ENCODE measurements around the gene FKBP3. TPM values are rescaled to one million over a fixed set of nuclear protein-coding genes. Genes with fewer than 3 reads are reported as not detected.
"Not testable (repeated sequence)": the region's sequence is repeated elsewhere in the genome, so short reads cannot be mapped to it uniquely, and the experiment has no call there.

FKBP3 gene
- total RNA-seq, 1 experiment from 2014 or later = 53.5 TPM

DNA sequence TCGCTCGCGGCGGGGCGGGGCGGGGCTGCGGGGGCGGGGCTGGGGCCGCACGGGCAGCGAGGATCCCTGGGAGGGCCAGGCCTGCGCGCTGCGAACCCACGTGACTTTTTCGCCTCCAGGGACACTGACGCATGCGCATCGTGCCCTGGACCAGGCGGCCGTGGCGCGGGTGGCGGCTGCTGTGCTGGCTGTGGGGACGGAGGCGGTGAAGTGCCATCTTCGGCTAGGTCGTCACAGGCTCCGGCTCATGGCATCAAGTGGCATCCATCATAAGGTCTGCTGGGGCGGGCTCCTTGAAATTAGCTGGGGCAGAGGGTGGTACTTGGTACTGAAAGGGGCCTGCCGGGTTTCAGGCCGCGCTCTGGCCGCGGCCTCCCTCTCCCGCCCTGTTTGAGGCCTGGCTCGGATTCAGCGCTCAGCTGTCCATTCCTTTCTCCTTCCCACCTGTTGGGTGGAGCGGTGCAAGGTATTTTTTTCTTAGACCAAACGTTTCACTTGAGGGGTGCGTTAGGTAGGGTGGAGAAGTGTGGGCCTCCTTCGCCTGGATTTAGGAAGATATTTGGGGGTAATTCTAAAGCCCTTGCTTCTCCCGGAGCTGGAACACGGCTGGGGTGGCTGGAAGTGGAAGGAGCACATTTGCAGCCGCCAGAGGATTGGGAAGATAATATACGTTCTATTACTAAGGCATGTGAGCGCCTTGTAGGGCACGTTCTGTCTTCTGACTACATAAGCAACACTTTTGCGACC lies 50.1 kb downstream of the FKBP3 start, which contains the start of gene PRPF39:
Gene PRPF39, plus strand, starts transcription at position 141 of the 747 bp plus-strand sequence. CDS start 11,124 bp downstream, outside the sequence.
- peaks cover 34% of the 10 kb centered on the region for H4K20me1 ChIP-seq (ENCODE audit: insufficient read depth)
- peak within 1 kb of the TSS; percentile 99 for H2AFZ ChIP-seq
- TF ChIP-seq, protein P1, sequence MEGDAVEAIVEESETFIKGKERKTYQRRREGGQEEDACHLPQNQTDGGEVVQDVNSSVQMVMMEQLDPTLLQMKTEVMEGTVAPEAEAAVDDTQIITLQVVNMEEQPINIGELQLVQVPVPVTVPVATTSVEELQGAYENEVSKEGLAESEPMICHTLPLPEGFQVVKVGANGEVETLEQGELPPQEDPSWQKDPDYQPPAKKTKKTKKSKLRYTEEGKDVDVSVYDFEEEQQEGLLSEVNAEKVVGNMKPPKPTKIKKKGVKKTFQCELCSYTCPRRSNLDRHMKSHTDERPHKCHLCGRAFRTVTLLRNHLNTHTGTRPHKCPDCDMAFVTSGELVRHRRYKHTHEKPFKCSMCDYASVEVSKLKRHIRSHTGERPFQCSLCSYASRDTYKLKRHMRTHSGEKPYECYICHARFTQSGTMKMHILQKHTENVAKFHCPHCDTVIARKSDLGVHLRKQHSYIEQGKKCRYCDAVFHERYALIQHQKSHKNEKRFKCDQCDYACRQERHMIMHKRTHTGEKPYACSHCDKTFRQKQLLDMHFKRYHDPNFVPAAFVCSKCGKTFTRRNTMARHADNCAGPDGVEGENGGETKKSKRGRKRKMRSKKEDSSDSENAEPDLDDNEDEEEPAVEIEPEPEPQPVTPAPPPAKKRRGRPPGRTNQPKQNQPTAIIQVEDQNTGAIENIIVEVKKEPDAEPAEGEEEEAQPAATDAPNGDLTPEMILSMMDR (conservative IDR thresholded peaks at IDR 0.05) = no peak
- TF ChIP-seq EZH2 (IDR thresholded peaks at IDR 0.05; ENCODE audit: low read depth) = no peak
- peak within 1 kb of the TSS; percentile 94 for H3K4me2 ChIP-seq
- ChIA-PET POLR2A (ENCODE audit: unreplicated experiment) (interaction anchor here (0.6 to 0.7 kb wide), 4 partner anchors 24 to 123 kb away, joined by 3 read pairs; no protein-coding TSS in a partner anchor), CTCF (no interaction called here)
- no peaks in the 10 kb centered on the region for H3K9me2 ChIP-seq (ENCODE audit: insufficient read depth)
- H3F3A ChIP-seq (ENCODE audit: insufficient read depth, low read depth) = 0 out of 2 replicates have a peak, but pooled peaks cover 5% of the 10 kb centered on the region
- H3K4me3 ChIP-seq = peak within 1 kb of the TSS; percentile 80
- intact Hi-C loops (cut with micrococcal nuclease; ENCODE audit: unreplicated experiment) = loop anchor here (1.0 kb wide), 1 partner anchor 123 kb away; the partner anchor contains the start of gene KLHL28
- BruUV-seq (replicated peaks) = TSS peak; percentile 67
- no peaks in the 10 kb centered on the region for H3K36me3 ChIP-seq (ENCODE audit: low read depth)
- peaks cover 52% of the 10 kb centered on the region for H3K79me2 ChIP-seq (ENCODE audit: low read depth)
- peak; percentile 81 to 96 for DNase-seq
- peaks cover 30% of the 10 kb centered on the region for H3K4me1 ChIP-seq (replicated peaks; ENCODE audit: insufficient read depth)
- peak within 1 kb of the TSS; percentile 60 for H3K27ac ChIP-seq
- no peaks in the 10 kb centered on the region for H3K9me3 ChIP-seq (ENCODE audit: insufficient read depth, low read depth)
- H3K27me3 ChIP-seq (ENCODE audit: insufficient read depth, low read depth) = no peaks in the 10 kb centered on the region

DNA sequence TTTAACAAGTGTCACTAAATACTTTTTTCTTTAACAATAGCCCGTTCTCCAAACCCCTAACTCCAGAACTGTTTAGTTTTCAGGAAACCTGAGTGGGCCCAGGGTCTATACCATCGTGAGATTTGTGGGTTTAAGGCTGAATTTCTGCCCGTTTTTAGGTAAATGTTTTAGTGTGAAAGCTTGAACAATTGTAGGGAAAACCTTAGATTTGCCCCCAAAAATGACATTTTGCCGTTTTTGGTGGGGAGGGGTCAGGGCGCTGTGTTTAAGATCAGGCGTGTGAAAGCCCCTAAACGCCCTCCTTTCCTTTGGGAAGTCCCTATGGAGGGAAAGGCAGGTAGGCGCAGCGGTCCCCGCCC lies 50.7 kb downstream of the FKBP3 start:
- H3K27ac ChIP-seq = no peak overlapping the region
- peaks cover 46% of the 10 kb centered on the region for H3K79me2 ChIP-seq (ENCODE audit: low read depth)
- H3F3A ChIP-seq (ENCODE audit: insufficient read depth, low read depth) = peaks cover 5% of the 10 kb centered on the region; the same call in 1 of the 2 replicates
- ChIA-PET POLR2A (ENCODE audit: unreplicated experiment) (interaction anchor here (0.6 kb wide), 1 partner anchor 122 kb away, joined by 3 read pairs; no protein-coding TSS in a partner anchor), CTCF (no interaction called here)
- peak overlapping the region; percentile 94 for H3K4me2 ChIP-seq
- no TSS peak for BruUV-seq (replicated peaks)
- H2AFZ ChIP-seq = peak overlapping the region; percentile 99
- peaks cover 31% of the 10 kb centered on the region for H4K20me1 ChIP-seq (ENCODE audit: insufficient read depth)
- TF ChIP-seq EZH2 (IDR thresholded peaks at IDR 0.05; ENCODE audit: low read depth) = no peak
- TF ChIP-seq, protein P1 (conservative IDR thresholded peaks at IDR 0.05) = no peak
- intact Hi-C loops (cut with micrococcal nuclease; ENCODE audit: unreplicated experiment) = no loop called here
- no peaks in the 10 kb centered on the region for H3K27me3 ChIP-seq (ENCODE audit: insufficient read depth, low read depth)
- H3K4me1 ChIP-seq (replicated peaks; ENCODE audit: insufficient read depth) = peaks cover 30% of the 10 kb centered on the region
- DNase-seq = no peak
- no peaks in the 10 kb centered on the region for H3K9me3 ChIP-seq (ENCODE audit: insufficient read depth, low read depth)
- H3K4me3 ChIP-seq = peak overlapping the region; percentile 80; the same call in 1 of the 2 replicates
- no peaks in the 10 kb centered on the region for H3K9me2 ChIP-seq (ENCODE audit: insufficient read depth)
- no peaks in the 10 kb centered on the region for H3K36me3 ChIP-seq (ENCODE audit: low read depth)

DNA sequence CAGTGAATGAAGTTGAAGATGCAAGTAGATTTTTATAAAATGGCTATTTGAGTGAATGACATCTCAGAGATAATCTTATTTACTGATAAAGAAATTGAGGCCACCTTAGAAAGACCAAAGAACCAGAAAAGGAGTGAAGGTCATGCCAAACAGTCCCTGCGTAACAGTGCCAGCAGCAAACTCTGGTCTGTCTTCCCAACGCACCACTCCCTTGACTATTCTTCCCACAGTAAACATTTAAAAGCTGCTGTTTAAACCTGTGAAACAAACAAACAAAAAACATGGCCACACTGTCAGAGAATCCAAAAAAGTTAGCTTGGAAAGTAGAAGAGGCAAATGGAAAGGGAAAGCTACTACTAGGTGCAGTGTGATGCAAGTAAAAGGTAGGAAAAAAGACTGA lies 51.9 kb downstream of the FKBP3 start:
- Histone ChIP-seq H3K27ac (no peak overlapping the region), H3K4me3 (no peak overlapping the region), H3K4me1 (replicated peaks; ENCODE audit: insufficient read depth) (peaks cover 26% of the 10 kb centered on the region), H3K27me3 (ENCODE audit: insufficient read depth, low read depth) (no peaks in the 10 kb centered on the region), H2AFZ (no peak overlapping the region), H3K9me3 (ENCODE audit: insufficient read depth, low read depth) (no peaks in the 10 kb centered on the region), H4K20me1 (ENCODE audit: insufficient read depth) (peaks cover 22% of the 10 kb centered on the region), H3K79me2 (ENCODE audit: low read depth) (peaks cover 34% of the 10 kb centered on the region), H3K4me2 (no peak overlapping the region), H3K36me3 (ENCODE audit: low read depth) (no peaks in the 10 kb centered on the region), H3F3A (ENCODE audit: insufficient read depth, low read depth) (peaks cover 5% of the 10 kb centered on the region; the same call in 1 of the 2 replicates), H3K9me2 (ENCODE audit: insufficient read depth) (no peaks in the 10 kb centered on the region)
- DNase-seq = no peak
- intact Hi-C loops (cut with micrococcal nuclease; ENCODE audit: unreplicated experiment) = no loop called here
- CTCF ChIA-PET = no interaction called here
- TF ChIP-seq, protein P1 (conservative IDR thresholded peaks at IDR 0.05) = no peak
- no peak for TF ChIP-seq EZH2 (IDR thresholded peaks at IDR 0.05; ENCODE audit: low read depth)
- POLR2A ChIA-PET (ENCODE audit: unreplicated experiment) = no interaction called here
- no TSS peak for BruUV-seq (replicated peaks)

DNA sequence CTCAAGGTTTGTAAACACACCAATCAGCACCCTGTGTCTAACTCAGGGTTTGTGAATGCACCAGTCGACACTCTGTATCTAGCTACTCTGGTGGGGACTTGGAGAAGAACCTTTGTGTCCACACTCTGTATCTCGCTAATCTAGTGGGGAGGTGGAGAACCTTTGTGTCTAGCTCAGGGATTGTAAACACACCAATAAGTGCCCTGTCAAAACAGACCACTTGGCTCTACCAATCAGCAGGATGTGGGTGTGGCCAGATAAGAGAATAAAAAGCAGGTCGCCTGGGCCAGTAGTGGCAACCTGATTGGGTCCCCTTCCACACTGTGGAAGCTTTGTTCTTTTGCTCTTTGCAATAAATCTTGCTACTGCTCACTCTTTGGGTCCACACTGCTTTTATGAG lies 53.2 kb downstream of the FKBP3 start:
- H3K9me3 ChIP-seq (ENCODE audit: insufficient read depth, low read depth); POLR2A ChIA-PET (ENCODE audit: unreplicated experiment); H3K4me3 ChIP-seq; H2AFZ ChIP-seq; CTCF ChIA-PET; H3K9me2 ChIP-seq (ENCODE audit: insufficient read depth); intact Hi-C loops (cut with micrococcal nuclease; ENCODE audit: unreplicated experiment); H3F3A ChIP-seq (ENCODE audit: insufficient read depth, low read depth); H3K36me3 ChIP-seq (ENCODE audit: low read depth); H3K4me2 ChIP-seq; H3K27ac ChIP-seq; BruUV-seq (replicated peaks); H3K27me3 ChIP-seq (ENCODE audit: insufficient read depth, low read depth); DNase-seq: not testable (repeated sequence)
- Histone ChIP-seq H3K79me2 (ENCODE audit: low read depth) (peaks cover 21% of the 10 kb centered on the region), H4K20me1 (ENCODE audit: insufficient read depth) (peaks cover 14% of the 10 kb centered on the region), H3K4me1 (replicated peaks; ENCODE audit: insufficient read depth) (peaks cover 16% of the 10 kb centered on the region)

DNA sequence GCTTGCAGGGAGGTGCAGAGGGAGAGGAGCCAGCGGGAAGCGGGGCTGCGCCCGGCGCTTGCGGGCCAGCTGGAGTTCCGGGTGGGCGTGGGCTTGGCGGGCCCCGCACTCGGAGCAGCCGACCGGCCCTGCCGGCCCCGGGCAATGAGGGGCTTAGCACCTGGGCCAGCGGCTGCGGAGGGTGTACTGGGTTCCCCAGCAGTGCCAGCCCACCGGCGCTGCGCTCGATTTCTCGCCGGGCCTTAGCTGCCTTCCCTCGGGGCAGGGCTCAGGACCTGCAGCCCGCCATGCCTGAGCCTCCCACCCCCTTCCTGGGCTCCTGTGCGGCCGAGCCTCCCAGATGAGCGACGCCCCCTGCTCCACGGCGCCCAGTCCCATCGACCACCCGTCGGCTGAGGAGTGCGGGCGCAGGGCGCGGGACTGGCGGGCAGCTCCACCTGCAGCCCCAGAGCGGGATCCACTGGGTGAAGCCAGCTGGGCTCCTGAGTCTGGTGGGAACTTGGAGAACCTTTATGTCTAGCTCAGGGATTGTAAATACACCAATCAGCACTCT lies 53.8 kb downstream of the FKBP3 start:
- H2AFZ ChIP-seq; intact Hi-C loops (cut with micrococcal nuclease; ENCODE audit: unreplicated experiment); H4K20me1 ChIP-seq (ENCODE audit: insufficient read depth); H3K9me2 ChIP-seq (ENCODE audit: insufficient read depth); H3K27me3 ChIP-seq (ENCODE audit: insufficient read depth, low read depth); POLR2A ChIA-PET (ENCODE audit: unreplicated experiment); H3K4me2 ChIP-seq; DNase-seq; H3K27ac ChIP-seq; H3K9me3 ChIP-seq (ENCODE audit: insufficient read depth, low read depth); H3K4me3 ChIP-seq; CTCF ChIA-PET; H3F3A ChIP-seq (ENCODE audit: insufficient read depth, low read depth); BruUV-seq (replicated peaks); H3K36me3 ChIP-seq (ENCODE audit: low read depth): not testable (repeated sequence)
- Histone ChIP-seq H3K4me1 (replicated peaks; ENCODE audit: insufficient read depth) (peaks cover 10% of the 10 kb centered on the region), H3K79me2 (ENCODE audit: low read depth) (peaks cover 15% of the 10 kb centered on the region)
